Astrocyte of the spinal cord (primary cell): ENCODE results near the gene CRIM1.
A peak's percentile ranks its signal among the peaks of the same experiment; 100 is the strongest.

Source experiments
- DNase-seq: peaks from one replicate; pipeline ENCODE4 v3.0.0; 2011; ENCODE audit warnings: low read depth, low spot score
- H3K4me3 ChIP-seq: 2 replicates; pipeline ENCODE4 v1.5.1; 2011; ENCODE audit warnings: low read depth, mild to moderate bottlenecking, low read length, moderate library complexity
- CTCF ChIP-seq: IDR thresholded peaks from 2 replicates; pipeline ENCODE4 v1.5.1; 2012; ENCODE audit warnings: low read depth, mild to moderate bottlenecking, low read length, inconsistent platforms
- in situ Hi-C: cut with HindIII; loops from 2 replicates; pipeline ENCODE4 v1.10.0; 2017; ENCODE audit warnings: low sequenced_read_pairs

Gene CRIM1

DNA sequence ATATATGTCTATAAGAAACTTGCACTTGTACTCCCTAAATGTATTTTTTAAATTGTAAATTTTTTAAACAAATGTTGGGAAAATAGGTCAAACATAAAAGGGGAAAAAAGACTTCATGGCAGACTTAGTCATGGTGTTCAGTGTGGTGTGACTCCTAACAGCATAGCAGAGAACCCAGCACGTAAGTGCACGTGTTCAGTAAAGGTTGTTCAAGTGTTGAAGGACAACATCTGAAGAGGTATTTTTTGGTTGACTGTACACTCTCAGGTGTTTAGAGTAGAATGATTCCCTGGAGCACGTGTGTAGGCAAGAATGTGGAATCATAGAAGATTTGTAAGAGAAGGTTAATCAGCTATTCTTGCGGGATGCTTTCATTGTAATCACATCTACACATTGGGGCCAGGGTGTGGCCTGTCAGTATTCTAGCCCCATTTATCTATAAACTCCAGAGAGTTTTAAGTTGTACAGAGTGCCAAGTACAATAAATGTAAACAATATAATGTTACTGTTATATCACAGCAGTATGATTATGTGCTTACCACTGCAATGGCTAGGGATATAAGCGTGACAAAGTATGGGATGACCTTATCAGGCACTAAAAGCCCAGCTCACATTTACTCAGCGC, 106.8 kb downstream of the CRIM1 start:
- no peak for DNase-seq
- no peak for TF ChIP-seq CTCF
- no peak overlapping the region for H3K4me3 ChIP-seq
- in situ Hi-C loops: no loop called here

- TF ChIP-seq CTCF: no peak
- in situ Hi-C loops: no loop called here
- DNase-seq: no peak
- H3K4me3 ChIP-seq: no peak overlapping the region
Observed at GRCh38 chr2:36463365-36463764, 107.8 kb downstream of the CRIM1 start.

DNA sequence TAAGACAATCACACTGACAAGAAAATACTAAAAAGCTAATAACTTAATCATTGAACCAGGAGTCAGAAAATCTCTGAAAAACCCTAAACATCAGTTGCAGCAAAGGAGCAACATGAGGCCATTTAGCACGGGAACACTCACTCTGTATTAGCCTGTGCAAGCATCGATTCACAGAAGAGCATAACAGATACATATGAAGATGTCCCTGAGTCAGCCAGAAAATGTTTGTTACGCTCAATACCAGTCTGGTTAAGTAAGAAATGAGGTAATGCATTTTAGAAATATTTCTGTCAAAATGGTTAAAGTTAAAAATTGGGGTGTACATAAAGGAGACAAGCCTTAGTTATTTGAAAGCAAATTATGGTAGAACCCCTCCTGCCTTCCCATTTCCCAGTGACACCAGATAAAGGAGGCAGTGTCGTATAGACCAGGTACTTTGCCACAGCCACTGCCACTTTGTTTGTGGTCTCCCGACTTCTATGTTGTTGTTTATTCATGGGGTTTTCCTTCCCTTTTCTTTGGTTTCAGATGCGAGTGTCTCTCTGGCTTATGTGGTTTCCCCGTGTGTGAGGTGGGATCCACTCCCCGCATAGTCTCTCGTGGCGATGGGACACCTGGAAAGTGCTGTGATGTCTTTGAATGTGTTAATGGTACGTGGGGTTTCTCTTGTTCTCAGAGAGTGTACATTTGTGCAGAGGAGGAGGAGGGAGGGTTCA, 108.6 kb downstream of the CRIM1 start:
- no peak for DNase-seq
- H3K4me3 ChIP-seq: no peak overlapping the region
- no peak for TF ChIP-seq CTCF
- in situ Hi-C loops: no loop called here

- in situ Hi-C loops: no loop called here
Observed at GRCh38 chr2:36466135-36466534, 110.6 kb downstream of the CRIM1 start.

DNA sequence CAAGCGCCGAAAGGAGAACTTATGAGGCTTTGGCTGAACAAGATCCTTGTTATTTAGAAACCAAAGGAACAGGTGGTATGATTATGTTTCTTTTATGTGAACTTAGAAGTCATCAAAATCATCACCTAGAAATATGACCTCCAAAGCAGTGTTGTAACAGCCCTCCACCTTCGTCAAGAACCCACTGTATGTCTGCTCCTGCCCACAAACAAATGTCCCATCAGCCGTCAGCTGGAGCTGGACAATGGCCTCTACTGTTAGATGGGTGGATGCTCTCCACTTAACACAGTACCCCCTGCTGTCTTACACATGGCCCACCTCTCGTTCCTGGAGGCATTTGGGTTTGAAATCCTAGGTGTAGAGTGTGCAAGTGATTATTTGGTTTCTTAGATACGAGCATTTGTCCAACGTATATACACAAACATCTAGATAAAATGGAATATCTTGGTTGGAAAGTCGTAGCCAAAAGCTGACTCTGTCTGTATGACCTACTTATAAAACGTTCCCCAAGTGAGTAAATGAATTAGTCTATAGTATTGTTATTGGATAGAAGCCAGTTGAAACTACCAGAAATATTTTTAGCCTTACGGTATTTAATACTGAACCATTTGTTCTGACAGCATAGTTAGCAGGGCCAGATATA, 113.0 kb downstream of the CRIM1 start:
- peak; percentile 92 for DNase-seq
- no peak for TF ChIP-seq CTCF
- in situ Hi-C loops: no loop called here
- H3K4me3 ChIP-seq: no peak overlapping the region

More at GRCh38 chr2:36466135-36466534, 110.6 kb downstream of the CRIM1 start:
- no peak overlapping the region for H3K4me3 ChIP-seq
- no peak for DNase-seq
- TF ChIP-seq CTCF: no peak

GRCh38 chr2:36469106-36469477, 113.5 kb downstream of the CRIM1 start:
- in situ Hi-C loops: no loop called here
- no peak for TF ChIP-seq CTCF
- no peak for DNase-seq
- no peak overlapping the region for H3K4me3 ChIP-seq
